A549 treated with Mapracorat at 1 μM for 4 hours (cell line): Measurements from ENCODE around the gene FRK. TPM values are rescaled to one million over a fixed set of nuclear protein-coding genes. Genes with fewer than 3 reads are reported as not detected.

Experiments used
- total RNA-seq: library from RNA; stranded (reverse); fragments of 200-300 nt; extraction: Qiagen RNA extraction; gene quantifications from 5 replicates; pipeline ENCODE4 v1.2.3, GENCODE V29; 2022

Gene FRK, protein sequence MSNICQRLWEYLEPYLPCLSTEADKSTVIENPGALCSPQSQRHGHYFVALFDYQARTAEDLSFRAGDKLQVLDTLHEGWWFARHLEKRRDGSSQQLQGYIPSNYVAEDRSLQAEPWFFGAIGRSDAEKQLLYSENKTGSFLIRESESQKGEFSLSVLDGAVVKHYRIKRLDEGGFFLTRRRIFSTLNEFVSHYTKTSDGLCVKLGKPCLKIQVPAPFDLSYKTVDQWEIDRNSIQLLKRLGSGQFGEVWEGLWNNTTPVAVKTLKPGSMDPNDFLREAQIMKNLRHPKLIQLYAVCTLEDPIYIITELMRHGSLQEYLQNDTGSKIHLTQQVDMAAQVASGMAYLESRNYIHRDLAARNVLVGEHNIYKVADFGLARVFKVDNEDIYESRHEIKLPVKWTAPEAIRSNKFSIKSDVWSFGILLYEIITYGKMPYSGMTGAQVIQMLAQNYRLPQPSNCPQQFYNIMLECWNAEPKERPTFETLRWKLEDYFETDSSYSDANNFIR
- total RNA-seq = 1.1 to 1.3 TPM (median 1.2 TPM) in 5 replicates

DNA sequence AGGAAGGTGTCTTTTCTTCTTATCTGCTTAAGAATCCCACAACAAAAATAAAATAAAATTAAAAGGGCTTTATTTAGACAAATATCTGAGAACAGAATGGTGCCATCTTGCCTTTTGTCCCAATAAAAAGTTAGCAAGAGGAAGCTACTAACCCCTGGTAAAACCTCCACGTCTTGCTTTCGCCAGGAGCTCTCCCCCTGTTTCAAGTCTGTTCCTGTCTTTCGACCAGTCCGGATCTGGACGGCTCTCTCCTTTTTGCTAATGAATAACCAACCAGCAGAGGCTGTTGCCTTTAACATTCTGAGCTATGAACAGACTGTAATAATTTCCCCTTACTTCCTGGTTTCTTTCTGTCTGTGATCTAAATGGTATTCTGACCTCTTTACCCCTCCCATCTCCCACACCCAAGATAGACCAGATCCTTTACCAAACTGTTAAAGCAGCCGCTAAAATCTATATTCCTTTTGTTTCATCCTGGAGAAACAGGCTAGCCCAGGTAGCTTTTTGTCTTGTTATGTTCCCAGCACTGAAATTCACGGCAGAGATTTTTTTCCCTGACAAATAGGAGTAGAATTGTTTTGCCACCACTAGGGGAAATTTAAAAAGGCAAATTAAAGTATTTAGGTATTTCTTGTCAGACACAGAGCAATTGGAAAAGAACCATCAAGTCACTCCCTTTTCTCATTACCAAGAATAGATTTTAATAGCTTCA is at the start of gene FRK:
Gene FRK (minus strand): TSS at position 320 of the 712 bp plus-strand sequence. CDS start 580 bp downstream, outside the sequence.

DNA sequence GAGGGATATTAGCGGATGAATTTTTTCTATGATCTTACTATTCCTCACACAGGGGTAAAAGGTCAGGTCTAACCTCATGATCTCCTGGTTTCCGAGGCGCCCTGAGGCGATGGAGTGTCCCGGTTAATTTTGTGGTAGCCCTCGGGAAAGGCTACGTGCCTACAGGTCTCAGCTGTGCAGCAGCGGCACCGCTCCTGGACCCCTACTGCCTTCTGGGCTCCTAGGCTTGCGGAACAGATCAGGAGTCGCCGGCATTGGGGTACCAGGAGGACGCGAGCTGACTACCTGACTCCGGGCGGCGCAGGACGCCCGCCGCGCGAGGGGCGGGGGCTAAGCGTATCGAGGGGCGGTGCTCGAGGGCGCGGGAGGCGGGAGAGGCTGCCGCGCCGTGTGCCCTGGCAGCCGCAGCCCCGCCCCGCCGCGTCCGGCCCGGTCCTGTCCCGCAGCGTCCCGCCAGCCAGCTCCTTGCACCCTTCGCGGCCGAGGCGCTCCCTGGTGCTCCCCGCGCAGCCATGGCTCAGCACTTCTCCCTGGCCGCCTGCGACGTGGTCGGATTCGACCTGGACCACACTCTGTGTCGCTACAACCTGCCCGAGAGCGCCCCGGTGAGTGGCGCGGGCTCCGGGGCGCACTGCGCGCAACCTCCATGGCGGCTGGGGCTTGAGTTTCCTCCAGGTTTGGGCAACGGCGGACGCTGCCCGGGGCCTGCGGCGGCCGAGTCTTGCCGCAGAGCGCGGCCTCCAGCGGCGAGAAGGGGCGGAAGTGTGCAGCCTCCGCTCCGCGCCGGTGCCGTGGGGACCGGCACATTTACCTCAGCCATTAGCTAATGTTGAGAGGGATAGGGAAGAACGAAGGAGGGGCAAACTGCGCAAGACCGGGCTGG is 40.0 kb upstream of the FRK start, which contains the start of gene NT5DC1:
Gene NT5DC1 (plus strand): TSS at position 435 of the 883 bp plus-strand sequence. CDS start 78 bp downstream, at position 513.

Other genes starting within 250 kb of the FRK start
- 23.1 to 31.3 TPM (median 26.9 TPM) in 5 replicates for gene NT5DC1, start 40.0 kb upstream of the FRK start, total RNA-seq
- 0.05 to 0.75 TPM in 2 of 5 replicates, not detected in the others for gene COL10A1, start 65.2 kb upstream of the FRK start, total RNA-seq
- 2.6 to 3.6 TPM (median 3.3 TPM) in 5 replicates for gene TSPYL4, start 193.2 kb upstream of the FRK start, total RNA-seq
- gene TSPYL1, start 219.0 kb upstream of the FRK start, total RNA-seq = 25.0 to 29.7 TPM (median 28.5 TPM) in 5 replicates